GM12801 (cell line): Measurements from ENCODE around the gene FAM219B.

ENCODE experiments used
- TF ChIP-seq, protein P1 (sequence below): IDR thresholded peaks from one replicate; pipeline ENCODE4 v1.5.1; 2011; ENCODE audit warnings: control low read depth; ENCODE audit not compliant: insufficient read length; ENCODE audit errors: extremely low read depth

Gene FAM219B

GRCh38 chr15:74908635-74909034, 2.0 kb upstream of the FAM219B start:
- TF ChIP-seq, protein P1, sequence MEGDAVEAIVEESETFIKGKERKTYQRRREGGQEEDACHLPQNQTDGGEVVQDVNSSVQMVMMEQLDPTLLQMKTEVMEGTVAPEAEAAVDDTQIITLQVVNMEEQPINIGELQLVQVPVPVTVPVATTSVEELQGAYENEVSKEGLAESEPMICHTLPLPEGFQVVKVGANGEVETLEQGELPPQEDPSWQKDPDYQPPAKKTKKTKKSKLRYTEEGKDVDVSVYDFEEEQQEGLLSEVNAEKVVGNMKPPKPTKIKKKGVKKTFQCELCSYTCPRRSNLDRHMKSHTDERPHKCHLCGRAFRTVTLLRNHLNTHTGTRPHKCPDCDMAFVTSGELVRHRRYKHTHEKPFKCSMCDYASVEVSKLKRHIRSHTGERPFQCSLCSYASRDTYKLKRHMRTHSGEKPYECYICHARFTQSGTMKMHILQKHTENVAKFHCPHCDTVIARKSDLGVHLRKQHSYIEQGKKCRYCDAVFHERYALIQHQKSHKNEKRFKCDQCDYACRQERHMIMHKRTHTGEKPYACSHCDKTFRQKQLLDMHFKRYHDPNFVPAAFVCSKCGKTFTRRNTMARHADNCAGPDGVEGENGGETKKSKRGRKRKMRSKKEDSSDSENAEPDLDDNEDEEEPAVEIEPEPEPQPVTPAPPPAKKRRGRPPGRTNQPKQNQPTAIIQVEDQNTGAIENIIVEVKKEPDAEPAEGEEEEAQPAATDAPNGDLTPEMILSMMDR: no peak

DNA sequence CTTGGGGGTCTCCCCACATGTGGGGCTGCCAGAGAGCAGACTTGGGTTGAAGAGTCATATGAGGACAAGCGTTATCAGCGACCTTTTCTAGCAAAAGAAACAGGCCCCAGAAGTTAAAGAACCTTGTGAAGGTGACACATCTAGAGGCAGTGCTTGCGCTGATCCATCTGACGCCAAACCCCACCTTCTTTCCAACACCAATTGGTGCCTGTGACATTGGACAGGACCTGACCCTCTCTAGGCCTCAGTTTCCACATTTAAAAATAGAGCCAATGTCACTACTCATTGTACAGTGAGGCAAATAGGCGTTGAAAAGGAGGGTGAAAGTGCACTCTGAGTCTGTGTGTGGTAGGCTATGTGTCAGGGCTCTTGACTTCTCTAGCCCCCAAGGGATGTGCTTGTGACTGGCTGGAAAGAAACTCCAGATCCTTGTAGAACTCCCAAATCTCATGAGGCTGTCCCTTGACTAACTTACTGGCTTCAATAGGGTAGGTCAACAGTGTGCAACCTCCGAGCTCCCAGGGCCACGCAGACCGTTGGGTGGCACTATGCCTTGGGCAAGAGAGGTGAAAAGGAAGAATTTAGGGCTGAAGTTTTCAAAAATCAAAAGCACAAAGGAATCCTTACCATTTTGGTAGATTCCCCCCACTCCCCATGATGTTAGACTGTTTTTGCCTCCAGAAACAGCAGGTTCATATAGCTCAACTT, 666 bp upstream of the FAM219B start:
- TF ChIP-seq, protein P1: no peak

DNA sequence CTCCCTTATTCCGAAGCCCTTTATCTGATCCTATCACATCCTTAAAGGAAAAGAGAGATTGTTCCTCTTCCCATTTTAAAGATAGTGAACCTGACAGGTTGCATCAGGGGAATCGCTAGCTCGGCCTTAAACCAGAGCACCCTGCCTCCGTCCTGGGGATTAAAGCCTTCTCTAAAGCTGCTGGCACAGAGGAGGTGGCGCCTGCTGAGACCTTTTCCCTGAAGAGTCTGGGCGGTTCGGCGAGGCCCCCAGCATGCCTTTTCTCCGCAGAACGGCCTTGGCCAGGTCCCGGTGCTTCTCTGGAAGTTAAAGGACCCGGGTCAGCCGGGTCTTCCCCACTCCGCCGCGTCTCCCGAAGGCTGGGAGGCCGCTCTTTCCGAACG, 593 bp downstream of the FAM219B start:
- TF ChIP-seq, protein P1: no peak

DNA sequence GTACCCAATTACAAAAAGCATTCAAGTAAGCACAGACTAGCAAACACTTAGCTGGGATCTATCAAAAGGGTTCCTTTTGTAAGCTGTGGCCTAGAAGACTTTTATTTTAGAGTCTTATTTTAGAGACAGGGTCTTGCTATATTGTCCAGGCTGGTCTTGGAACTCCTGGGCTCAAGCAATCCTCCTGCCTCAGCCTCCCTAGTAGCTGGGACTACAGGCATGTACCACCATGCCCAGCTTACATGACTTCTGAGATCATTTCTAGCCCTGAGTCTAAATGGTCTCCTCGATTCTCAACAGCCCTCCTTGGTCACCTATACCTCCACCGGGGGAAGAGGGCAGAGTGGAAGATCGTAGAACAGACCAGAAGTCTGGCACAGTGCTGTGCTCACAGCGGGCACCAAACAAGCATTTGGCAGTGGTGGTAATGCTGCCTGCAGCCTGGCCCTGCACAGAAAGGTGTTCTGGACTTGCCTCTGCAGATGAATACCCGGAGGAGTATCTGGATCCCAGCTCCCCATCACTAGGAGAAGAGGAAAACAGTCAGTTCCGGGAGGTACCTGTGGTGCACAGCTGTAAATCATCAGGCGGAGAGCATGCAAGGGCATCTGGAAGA, 2.4 kb downstream of the FAM219B start:
- TF ChIP-seq, protein P1: no peak

- TF ChIP-seq, protein P1: no peak
Observed at GRCh38 chr15:74903676-74904075, 3.0 kb downstream of the FAM219B start.

GRCh38 chr15:74902295-74903075, 4.2 kb downstream of the FAM219B start:
- TF ChIP-seq, protein P1: no peak

DNA sequence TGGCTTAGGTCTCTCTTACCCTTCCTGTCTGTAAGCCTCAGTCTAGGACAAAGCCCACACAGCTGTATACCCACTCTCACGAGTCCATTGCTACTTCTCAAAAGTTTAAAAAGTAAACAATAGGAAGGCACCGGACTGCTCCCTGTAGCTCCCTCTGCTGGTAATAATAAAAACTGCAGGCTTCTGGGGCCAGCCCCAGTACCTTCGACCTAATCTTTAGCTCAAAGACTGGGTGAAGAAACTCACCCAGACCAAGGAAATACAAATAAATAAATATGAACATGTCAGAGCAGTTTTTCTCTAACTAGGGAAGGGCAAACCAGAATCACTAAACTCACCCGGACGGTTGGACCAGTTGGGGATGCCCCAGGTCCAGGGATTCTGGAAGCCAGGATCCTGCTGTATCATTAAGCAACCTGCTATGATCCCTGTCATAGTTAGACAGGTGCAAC, 5.0 kb downstream of the FAM219B start:
- TF ChIP-seq, protein P1: peak; percentile 49
